Activated naive CD4-positive, alpha-beta T cell treated with anti-CD3 and anti-CD28 coated beads, Interleukin-2, amount 10 ng/mL, durations not matched to agents 7 days and 5 days (primary cell): ENCODE measurements around the gene PALLD.

Experiments used
- CTCF ChIA-PET: fragments of 350-600 bp; sonication (Branson Sonifier 250); formaldehyde crosslinking; loops from one replicate; lab custom pipeline; 2021; ENCODE audit warnings: antibody characterized with exemption; lab: Charles Lee
- DNase-seq: peaks from one replicate; pipeline ENCODE4 v3.0.0-alpha.2; 2020
- H3K27ac Mint-ChIP-seq: one replicate; pipeline ENCODE4 v1.8.0; 2021; ENCODE audit warnings: mild to moderate bottlenecking, moderate library complexity, mixed read lengths
- H3K27me3 Mint-ChIP-seq: one replicate; pipeline ENCODE4 v1.8.0; 2021; ENCODE audit warnings: mild to moderate bottlenecking, mixed read lengths
- H3K36me3 Mint-ChIP-seq: one replicate; pipeline ENCODE4 v1.8.0; 2021; ENCODE audit warnings: mixed read lengths
- H3K4me1 Mint-ChIP-seq: one replicate; pipeline ENCODE4 v1.8.0; 2021; ENCODE audit warnings: mixed read lengths
- H3K4me3 Mint-ChIP-seq: one replicate; pipeline ENCODE4 v1.8.0; 2021; ENCODE audit warnings: mild to moderate bottlenecking, moderate library complexity, mixed read lengths
- H3K9me3 Mint-ChIP-seq: one replicate; pipeline ENCODE4 v1.8.0; 2021; ENCODE audit warnings: mixed read lengths

PALLD gene

GRCh38 chr4:168643796-168644159 lies 146.9 kb downstream of the PALLD start:
- Mint-ChIP-seq H3K9me3 (no peaks in the 10 kb centered on the region), H3K36me3 (no peaks in the 10 kb centered on the region), H3K4me1 (no peaks in the 10 kb centered on the region), H3K27me3 (no peaks in the 10 kb centered on the region), H3K27ac (no peak overlapping the region), H3K4me3 (no peak overlapping the region)
- CTCF ChIA-PET, result interaction anchor here (0.6 kb wide), 1 partner anchor 1968 kb away, joined by 3 read pairs; no protein-coding TSS in a partner anchor
- no peak for DNase-seq

GRCh38 chr4:168646001-168646768 lies 149.3 kb downstream of the PALLD start:
- DNase-seq, result no peak
- CTCF ChIA-PET, result interaction anchor here (1.2 kb wide), 1 partner anchor 60 kb away, joined by 3 read pairs; no protein-coding TSS in a partner anchor
- Mint-ChIP-seq H3K4me3 (no peak overlapping the region), H3K27ac (no peak overlapping the region), H3K36me3 (no peaks in the 10 kb centered on the region), H3K9me3 (no peaks in the 10 kb centered on the region), H3K4me1 (no peaks in the 10 kb centered on the region), H3K27me3 (no peaks in the 10 kb centered on the region)

- H3K27me3 Mint-ChIP-seq, result peaks cover 3% of the 10 kb centered on the region
- H3K4me3 Mint-ChIP-seq, result no peak overlapping the region
- no peak for DNase-seq
- H3K36me3 Mint-ChIP-seq, result no peaks in the 10 kb centered on the region
- no peaks in the 10 kb centered on the region for H3K9me3 Mint-ChIP-seq
- H3K27ac Mint-ChIP-seq, result no peak overlapping the region
- H3K4me1 Mint-ChIP-seq, result no peaks in the 10 kb centered on the region
- CTCF ChIA-PET, result interaction anchor here (0.7 to 0.8 kb wide), 2 partner anchors 24 to 411 kb away, joined by 3 read pairs; no protein-coding TSS in a partner anchor
These were observed 151.0 kb downstream of the PALLD start for GRCh38 chr4:168647646-168648375.

- no peak overlapping the region for H3K27ac Mint-ChIP-seq
- no peak for DNase-seq
- H3K9me3 Mint-ChIP-seq, result no peaks in the 10 kb centered on the region
- no peak overlapping the region for H3K4me3 Mint-ChIP-seq
- peaks cover 5% of the 10 kb centered on the region for H3K27me3 Mint-ChIP-seq
- H3K36me3 Mint-ChIP-seq, result no peaks in the 10 kb centered on the region
- no peaks in the 10 kb centered on the region for H3K4me1 Mint-ChIP-seq
- CTCF ChIA-PET, result interaction anchor here (0.8 kb wide), 1 partner anchor 25 kb away, joined by 3 read pairs; no protein-coding TSS in a partner anchor
These were observed 151.6 kb downstream of the PALLD start for GRCh38 chr4:168648494-168648893.

- Mint-ChIP-seq H3K36me3 (no peaks in the 10 kb centered on the region), H3K27me3 (peaks cover 7% of the 10 kb centered on the region), H3K27ac (no peak overlapping the region), H3K9me3 (no peaks in the 10 kb centered on the region), H3K4me1 (no peaks in the 10 kb centered on the region), H3K4me3 (no peak overlapping the region)
- DNase-seq, result no peak
- CTCF ChIA-PET, result no interaction called here
These were observed 152.1 kb downstream of the PALLD start for GRCh38 chr4:168648929-168649328.

- Mint-ChIP-seq H3K4me3 (no peak overlapping the region), H3K36me3 (no peaks in the 10 kb centered on the region), H3K9me3 (no peaks in the 10 kb centered on the region), H3K27me3 (peaks cover 12% of the 10 kb centered on the region), H3K27ac (no peak overlapping the region), H3K4me1 (no peaks in the 10 kb centered on the region)
- CTCF ChIA-PET, result no interaction called here
- no peak for DNase-seq
These were observed 154.5 kb downstream of the PALLD start for GRCh38 chr4:168651374-168651773.

- CTCF ChIA-PET, result no interaction called here
- Mint-ChIP-seq H3K4me1 (no peaks in the 10 kb centered on the region), H3K27ac (no peak overlapping the region), H3K36me3 (no peaks in the 10 kb centered on the region), H3K27me3 (peaks cover 12% of the 10 kb centered on the region), H3K4me3 (no peak overlapping the region), H3K9me3 (no peaks in the 10 kb centered on the region)
- DNase-seq, result no peak
These were observed 155.0 kb downstream of the PALLD start for GRCh38 chr4:168651864-168652263.

GRCh38 chr4:168652755-168653154 lies 155.9 kb downstream of the PALLD start:
- DNase-seq, result no peak
- Mint-ChIP-seq H3K4me1 (no peaks in the 10 kb centered on the region), H3K4me3 (no peak overlapping the region), H3K36me3 (no peaks in the 10 kb centered on the region), H3K9me3 (no peaks in the 10 kb centered on the region), H3K27ac (no peak overlapping the region), H3K27me3 (peaks cover 12% of the 10 kb centered on the region)
- CTCF ChIA-PET, result no interaction called here

GRCh38 chr4:168654104-168654847 lies 157.4 kb downstream of the PALLD start:
- no peaks in the 10 kb centered on the region for H3K9me3 Mint-ChIP-seq
- CTCF ChIA-PET, result no interaction called here
- no peaks in the 10 kb centered on the region for H3K36me3 Mint-ChIP-seq
- H3K4me1 Mint-ChIP-seq, result no peaks in the 10 kb centered on the region
- DNase-seq, result no peak
- peaks cover 12% of the 10 kb centered on the region for H3K27me3 Mint-ChIP-seq
- no peak overlapping the region for H3K27ac Mint-ChIP-seq
- H3K4me3 Mint-ChIP-seq, result no peak overlapping the region

GRCh38 chr4:168654848-168655174 lies 158.0 kb downstream of the PALLD start:
- DNase-seq, result no peak
- H3K4me1 Mint-ChIP-seq, result no peaks in the 10 kb centered on the region
- H3K27ac Mint-ChIP-seq, result no peak overlapping the region
- peaks cover 12% of the 10 kb centered on the region for H3K27me3 Mint-ChIP-seq
- H3K4me3 Mint-ChIP-seq, result no peak overlapping the region
- H3K9me3 Mint-ChIP-seq, result no peaks in the 10 kb centered on the region
- CTCF ChIA-PET, result no interaction called here
- no peaks in the 10 kb centered on the region for H3K36me3 Mint-ChIP-seq

- H3K4me3 Mint-ChIP-seq, result no peak overlapping the region
- H3K4me1 Mint-ChIP-seq, result no peaks in the 10 kb centered on the region
- CTCF ChIA-PET, result no interaction called here
- peaks cover 12% of the 10 kb centered on the region for H3K27me3 Mint-ChIP-seq
- H3K27ac Mint-ChIP-seq, result no peak overlapping the region
- no peaks in the 10 kb centered on the region for H3K36me3 Mint-ChIP-seq
- no peak for DNase-seq
- H3K9me3 Mint-ChIP-seq, result no peaks in the 10 kb centered on the region
These were observed 158.3 kb downstream of the PALLD start for GRCh38 chr4:168655182-168655581.

GRCh38 chr4:168656055-168656660 lies 159.3 kb downstream of the PALLD start:
- DNase-seq, result no peak
- H3K4me3 Mint-ChIP-seq, result no peak overlapping the region
- no peak overlapping the region for H3K27ac Mint-ChIP-seq
- H3K36me3 Mint-ChIP-seq, result no peaks in the 10 kb centered on the region
- CTCF ChIA-PET, result no interaction called here
- no peaks in the 10 kb centered on the region for H3K4me1 Mint-ChIP-seq
- no peaks in the 10 kb centered on the region for H3K9me3 Mint-ChIP-seq
- peaks cover 12% of the 10 kb centered on the region for H3K27me3 Mint-ChIP-seq

GRCh38 chr4:168656946-168657473 lies 160.2 kb downstream of the PALLD start:
- DNase-seq, result no peak
- Mint-ChIP-seq H3K27me3 (peaks cover 8% of the 10 kb centered on the region), H3K27ac (no peak overlapping the region), H3K36me3 (no peaks in the 10 kb centered on the region), H3K4me1 (no peaks in the 10 kb centered on the region), H3K4me3 (no peak overlapping the region), H3K9me3 (no peaks in the 10 kb centered on the region)
- CTCF ChIA-PET, result no interaction called here

- no peaks in the 10 kb centered on the region for H3K9me3 Mint-ChIP-seq
- H3K4me3 Mint-ChIP-seq, result no peak overlapping the region
- no peaks in the 10 kb centered on the region for H3K4me1 Mint-ChIP-seq
- CTCF ChIA-PET, result no interaction called here
- no peak overlapping the region for H3K27ac Mint-ChIP-seq
- peaks cover 8% of the 10 kb centered on the region for H3K27me3 Mint-ChIP-seq
- no peaks in the 10 kb centered on the region for H3K36me3 Mint-ChIP-seq
- DNase-seq, result no peak
These were observed 161.9 kb downstream of the PALLD start for GRCh38 chr4:168658751-168659150.
